Osteocyte (in vitro differentiated cells): Measurements from ENCODE around the gene NDUFAB1. TPM values are rescaled to one million over a fixed set of nuclear protein-coding genes. Genes with fewer than 3 reads are reported as not detected.

Source experiments
- DNase-seq: peaks from one replicate; pipeline ENCODE4 v3.0.0; 2021; ENCODE audit warnings: mixed read lengths; ENCODE audit not compliant: unreplicated experiment; ENCODE audit errors: extremely low spot score
- H3K27ac Mint-ChIP-seq: one replicate; pipeline ENCODE4 v1.8.0; 2021; ENCODE audit warnings: mild to moderate bottlenecking, mixed read lengths; ENCODE audit not compliant: unreplicated experiment
- H3K27me3 Mint-ChIP-seq: one replicate; pipeline ENCODE4 v1.8.0; 2021; ENCODE audit warnings: mixed read lengths; ENCODE audit not compliant: unreplicated experiment
- H3K36me3 Mint-ChIP-seq: one replicate; pipeline ENCODE4 v1.8.0; 2021; ENCODE audit warnings: mixed read lengths; ENCODE audit not compliant: unreplicated experiment
- H3K4me1 Mint-ChIP-seq: one replicate; pipeline ENCODE4 v1.8.0; 2021; ENCODE audit warnings: mixed read lengths; ENCODE audit not compliant: unreplicated experiment
- H3K4me3 Mint-ChIP-seq: one replicate; pipeline ENCODE4 v1.8.0; 2021; ENCODE audit warnings: mild to moderate bottlenecking, moderate library complexity, mixed read lengths; ENCODE audit not compliant: unreplicated experiment
- H3K9me3 Mint-ChIP-seq: one replicate; pipeline ENCODE4 v1.8.0; 2021; ENCODE audit warnings: mixed read lengths; ENCODE audit not compliant: unreplicated experiment
- CTCF ChIP-seq: fragments of 200-600 bp; sonication (generic); IDR thresholded peaks from 2 replicates; pipeline ENCODE4 v1.5.0; 2021; ENCODE audit warnings: antibody characterized with exemption, mild to moderate bottlenecking, moderate library complexity
- total RNA-seq: library from RNA; stranded (reverse); gene quantifications from 2 replicates; pipeline ENCODE4 v1.2.1, GENCODE V29; 2021

Gene NDUFAB1
- total RNA-seq, 1 donor from 2014 or later: 49.7 TPM

DNA sequence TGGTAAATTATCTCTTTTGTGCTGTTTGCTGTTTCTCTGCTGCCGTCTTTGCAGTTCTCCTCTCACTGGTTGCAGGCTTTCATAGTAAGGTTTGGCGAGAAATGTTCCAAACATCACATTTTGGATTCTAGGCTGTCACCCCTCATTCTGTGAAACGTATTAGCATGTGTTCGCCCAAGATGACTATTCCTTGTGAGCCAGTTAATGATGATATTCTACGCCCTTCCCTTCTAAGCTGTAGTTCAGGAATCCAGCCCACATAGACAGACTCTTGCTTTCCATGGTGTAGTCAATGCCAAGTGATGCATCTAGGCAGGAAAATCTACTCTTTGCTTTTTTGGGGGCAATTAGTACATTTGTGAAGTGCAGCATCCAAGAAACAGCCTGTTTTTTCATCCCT lies 24.2 kb downstream of the NDUFAB1 start:
- no peak overlapping the region for H3K4me3 Mint-ChIP-seq
- no peaks in the 10 kb centered on the region for H3K27me3 Mint-ChIP-seq
- peaks cover 43% of the 10 kb centered on the region for H3K36me3 Mint-ChIP-seq
- H3K9me3 Mint-ChIP-seq: no peaks in the 10 kb centered on the region
- no peak for DNase-seq
- TF ChIP-seq CTCF: no peak
- H3K4me1 Mint-ChIP-seq: no peaks in the 10 kb centered on the region
- H3K27ac Mint-ChIP-seq: no peak overlapping the region

- no peak overlapping the region for H3K4me3 Mint-ChIP-seq
- no peaks in the 10 kb centered on the region for H3K27me3 Mint-ChIP-seq
- no peaks in the 10 kb centered on the region for H3K9me3 Mint-ChIP-seq
- no peak for DNase-seq
- TF ChIP-seq CTCF: no peak
- H3K27ac Mint-ChIP-seq: no peak overlapping the region
- peaks cover 49% of the 10 kb centered on the region for H3K36me3 Mint-ChIP-seq
- H3K4me1 Mint-ChIP-seq: no peaks in the 10 kb centered on the region
These were observed 25.0 kb downstream of the NDUFAB1 start for GRCh38 chr16:23570992-23571632.

DNA sequence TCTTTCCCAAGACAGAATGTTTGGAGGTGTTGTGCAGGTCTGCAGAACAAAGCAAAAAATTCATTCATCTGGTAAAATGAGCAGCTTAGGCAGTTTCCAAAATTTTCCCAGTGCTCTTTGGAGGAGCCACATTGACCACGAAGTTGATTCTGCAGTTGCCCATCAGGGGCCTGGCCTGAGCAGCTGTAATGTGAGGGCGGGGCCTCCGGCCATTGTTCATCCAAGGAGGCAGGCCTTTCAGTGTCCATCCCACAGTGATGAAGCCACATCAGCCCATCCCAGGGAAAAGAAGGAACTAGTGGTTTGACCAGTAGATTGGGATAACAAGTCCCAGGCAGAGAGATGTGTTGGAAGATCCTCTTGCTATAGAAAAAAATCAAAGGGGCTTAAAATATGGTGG lies 28.5 kb downstream of the NDUFAB1 start:
- TF ChIP-seq CTCF: no peak
- Mint-ChIP-seq H3K27ac (no peak overlapping the region), H3K4me1 (no peaks in the 10 kb centered on the region), H3K4me3 (no peak overlapping the region), H3K9me3 (no peaks in the 10 kb centered on the region), H3K27me3 (no peaks in the 10 kb centered on the region), H3K36me3 (peaks cover 63% of the 10 kb centered on the region)
- DNase-seq: no peak

DNA sequence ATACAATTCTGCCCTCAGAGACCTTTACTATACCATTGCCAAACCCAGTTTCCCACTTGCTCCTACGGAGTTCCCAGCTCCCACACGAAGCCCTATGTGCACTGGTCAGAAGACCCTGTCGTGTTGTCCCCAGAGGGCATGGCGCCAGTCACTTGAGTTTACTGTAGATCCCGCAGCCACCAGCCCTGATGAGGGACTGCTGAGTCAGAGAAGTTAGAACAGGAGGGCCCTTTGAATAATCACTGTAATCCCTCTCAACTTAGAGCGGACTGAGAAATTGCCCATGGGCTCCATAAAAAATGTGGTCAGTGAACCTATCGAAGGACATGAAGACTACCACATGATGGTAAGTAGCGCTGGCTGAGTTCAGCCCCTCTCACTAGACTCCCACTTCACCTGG lies 29.4 kb downstream of the NDUFAB1 start:
- H3K4me1 Mint-ChIP-seq: no peaks in the 10 kb centered on the region
- H3K4me3 Mint-ChIP-seq: no peak overlapping the region
- TF ChIP-seq CTCF: no peak
- H3K27ac Mint-ChIP-seq: no peak overlapping the region
- H3K36me3 Mint-ChIP-seq: peaks cover 65% of the 10 kb centered on the region
- H3K27me3 Mint-ChIP-seq: no peaks in the 10 kb centered on the region
- no peaks in the 10 kb centered on the region for H3K9me3 Mint-ChIP-seq
- DNase-seq: no peak

GRCh38 chr16:23564575-23565363 lies 31.3 kb downstream of the NDUFAB1 start:
- H3K27me3 Mint-ChIP-seq: no peaks in the 10 kb centered on the region
- no peaks in the 10 kb centered on the region for H3K9me3 Mint-ChIP-seq
- H3K4me3 Mint-ChIP-seq: no peak overlapping the region
- TF ChIP-seq CTCF: no peak
- no peak for DNase-seq
- H3K36me3 Mint-ChIP-seq: peaks cover 57% of the 10 kb centered on the region
- H3K27ac Mint-ChIP-seq: no peak overlapping the region
- H3K4me1 Mint-ChIP-seq: peaks cover 5% of the 10 kb centered on the region
